Measurements from ENCODE around the gene OARD1. TPM values are rescaled to one million over a fixed set of nuclear protein-coding genes. Genes with fewer than 3 reads are reported as not detected.

Gene OARD1
- total and polyA plus RNA-seq, 2 donors, result 16.9 to 26.3 TPM

DNA sequence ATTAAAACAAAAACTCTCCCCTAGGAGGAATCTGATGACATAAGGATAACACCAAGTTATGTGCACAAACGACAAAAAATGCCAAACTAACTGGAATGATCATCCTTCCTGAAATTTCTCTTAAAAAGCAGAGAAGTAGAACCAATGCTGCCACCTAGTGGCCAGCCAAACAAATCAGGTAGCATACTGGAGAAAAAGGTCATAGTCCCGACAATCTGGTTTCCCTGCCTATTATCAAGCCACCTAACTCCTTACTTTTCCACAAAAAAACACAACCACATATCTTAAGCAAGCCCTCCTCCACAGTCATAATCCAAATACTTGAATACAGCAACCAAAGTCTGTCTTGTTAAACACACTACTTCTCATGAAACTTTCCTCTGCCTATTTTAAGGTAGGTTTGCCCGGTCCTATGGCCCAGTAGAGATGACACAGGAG is 5.3 kb downstream of the OARD1 start:
- Histone ChIP-seq H3K4me1 (ENCODE audit: insufficient read depth) (no peaks in the 10 kb centered on the region), H3K36me3 (ENCODE audit: insufficient read depth) (peaks cover 5% of the 10 kb centered on the region)

DNA sequence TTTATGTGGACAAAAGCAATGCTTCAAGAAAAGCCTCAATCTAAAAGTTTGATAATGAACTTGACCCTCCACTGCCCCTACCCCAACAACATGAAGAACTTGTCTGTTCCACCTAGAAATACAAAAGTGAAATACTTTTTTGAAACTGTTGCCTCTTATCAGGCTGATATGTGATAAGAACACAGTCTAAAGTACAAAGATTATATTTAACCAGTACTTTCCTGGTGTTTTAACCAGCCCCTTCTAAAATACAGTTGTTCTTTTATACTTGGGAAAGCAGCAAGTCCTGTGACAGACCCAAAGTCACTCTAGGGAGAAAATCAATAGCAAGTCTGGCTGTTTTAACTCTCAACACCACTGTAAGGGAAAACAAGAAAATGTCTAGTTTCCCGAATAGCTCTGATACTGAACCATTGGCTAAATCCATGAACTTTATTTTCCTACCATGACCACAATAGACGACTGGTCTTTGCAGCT is 6.6 kb downstream of the OARD1 start:
- H3K27ac ChIP-seq (ENCODE audit: low read depth), result no peak overlapping the region
- H3K36me3 ChIP-seq (ENCODE audit: insufficient read depth), result peaks cover 5% of the 10 kb centered on the region
- DNase-seq (ENCODE audit: extremely low spot score), result no peak
- 91% methylated on average over 2 of the region's 2 CpGs for WGBS
- no peak overlapping the region for H3K4me3 ChIP-seq (ENCODE audit: low read depth, low read length)
- H3K4me1 ChIP-seq (ENCODE audit: insufficient read depth), result no peaks in the 10 kb centered on the region

More for the DNA sequence above, 5.3 kb downstream of the OARD1 start:
- 28% methylated on average over 3 of the region's 3 CpGs for WGBS
- H3K27ac ChIP-seq (ENCODE audit: low read depth), result no peak overlapping the region
- no peak overlapping the region for H3K4me3 ChIP-seq (ENCODE audit: low read depth, low read length)
- DNase-seq (ENCODE audit: extremely low spot score), result no peak

DNA sequence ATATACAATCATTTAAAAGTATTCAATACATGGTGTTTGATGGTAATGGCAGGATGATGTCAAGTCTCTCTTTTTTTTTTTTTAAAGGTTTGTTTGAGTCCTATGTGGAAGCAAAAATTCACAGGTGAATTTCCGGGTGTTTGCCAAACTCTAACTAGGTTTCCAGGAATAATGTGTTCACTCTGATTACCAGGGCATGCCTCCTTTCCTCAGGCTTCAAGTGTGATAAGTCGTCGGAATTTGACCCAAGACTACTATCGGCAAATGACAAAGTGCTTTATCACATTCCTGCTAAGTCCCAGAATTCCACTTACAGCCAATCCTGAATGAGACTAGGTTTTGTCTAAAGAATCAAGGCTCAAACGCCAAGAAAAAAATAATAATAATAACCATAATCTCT is 7.3 kb downstream of the OARD1 start:
- Histone ChIP-seq H3K27ac (ENCODE audit: low read depth) (no peak overlapping the region), H3K36me3 (ENCODE audit: insufficient read depth) (peaks cover 5% of the 10 kb centered on the region), H3K4me1 (ENCODE audit: insufficient read depth) (no peaks in the 10 kb centered on the region), H3K4me3 (ENCODE audit: low read depth, low read length) (no peak overlapping the region)
- DNase-seq (ENCODE audit: extremely low spot score), result no peak
- 70% methylated on average over 5 of the region's 5 CpGs for WGBS

DNA sequence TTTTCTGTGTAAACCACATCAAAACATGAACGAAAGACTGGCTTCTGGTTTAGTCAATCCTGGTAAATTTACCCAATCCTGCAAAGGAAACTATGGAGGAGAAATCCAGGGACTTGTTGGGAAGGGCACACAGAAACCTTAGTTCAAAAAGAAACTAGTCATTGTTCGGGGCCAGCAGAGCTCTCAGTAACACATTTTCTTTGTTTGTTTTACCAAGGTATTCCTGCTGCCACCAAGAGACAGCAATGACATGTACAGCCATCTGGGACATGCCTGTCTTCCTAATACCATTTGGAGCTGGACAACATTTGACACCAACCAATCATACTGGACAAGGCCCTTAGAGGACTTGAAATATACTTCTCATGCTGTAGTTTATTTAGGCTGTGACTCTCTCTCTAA is 8.3 kb downstream of the OARD1 start:
- Histone ChIP-seq H3K36me3 (ENCODE audit: insufficient read depth) (peaks cover 2% of the 10 kb centered on the region), H3K4me1 (ENCODE audit: insufficient read depth) (no peaks in the 10 kb centered on the region), H3K27ac (ENCODE audit: low read depth) (no peak overlapping the region), H3K4me3 (ENCODE audit: low read depth, low read length) (no peak overlapping the region)
- WGBS, result 82% methylated on average over 2 of the region's 2 CpGs
- no peak for DNase-seq (ENCODE audit: extremely low spot score)

DNA sequence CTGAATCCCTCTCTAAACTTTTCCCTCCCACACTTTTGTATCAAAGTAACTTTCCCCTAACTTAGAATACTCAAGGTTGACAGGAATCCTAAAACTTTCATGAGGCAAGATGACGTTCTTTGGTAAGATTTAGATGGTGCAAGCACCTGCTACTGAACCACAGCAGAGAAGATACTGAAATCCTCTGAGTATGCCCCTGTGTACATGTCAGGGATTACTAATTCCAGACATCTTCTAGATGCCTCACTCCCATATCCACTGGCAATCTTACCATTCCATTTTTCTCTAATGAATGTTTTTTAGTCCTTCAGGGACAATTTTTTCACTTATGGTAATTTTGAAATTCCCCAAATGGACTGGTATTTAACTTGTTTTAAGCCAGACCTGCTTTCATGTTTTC is 10.1 kb downstream of the OARD1 start:
- WGBS, result 78% methylated on average over 1 of the region's 1 CpG
- DNase-seq (ENCODE audit: extremely low spot score), result no peak
- no peak overlapping the region for H3K27ac ChIP-seq (ENCODE audit: low read depth)
- H3K36me3 ChIP-seq (ENCODE audit: insufficient read depth), result peaks cover 2% of the 10 kb centered on the region
- no peaks in the 10 kb centered on the region for H3K4me1 ChIP-seq (ENCODE audit: insufficient read depth)
- H3K4me3 ChIP-seq (ENCODE audit: low read depth, low read length), result no peak overlapping the region

DNA sequence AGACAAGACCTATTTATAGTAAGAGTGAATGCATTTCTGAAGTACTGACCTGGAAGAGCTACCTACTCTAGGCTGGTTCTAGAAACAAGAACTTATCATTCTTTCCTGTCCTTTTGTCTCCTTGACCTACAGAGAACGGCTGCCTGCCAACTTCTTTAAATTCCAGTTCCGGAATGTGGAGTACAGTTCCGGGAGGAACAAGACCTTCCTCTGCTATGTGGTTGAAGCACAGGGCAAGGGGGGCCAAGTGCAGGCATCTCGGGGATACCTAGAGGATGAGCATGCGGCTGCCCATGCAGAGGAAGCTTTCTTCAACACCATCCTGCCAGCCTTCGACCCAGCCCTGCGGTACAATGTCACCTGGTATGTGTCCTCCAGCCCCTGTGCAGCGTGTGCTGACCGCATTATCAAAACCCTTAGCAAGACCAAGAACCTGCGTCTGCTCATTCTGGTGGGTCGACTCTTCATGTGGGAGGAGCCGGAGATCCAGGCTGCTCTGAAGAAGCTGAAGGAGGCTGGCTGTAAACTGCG is 10.9 kb downstream of the OARD1 start:
- no peak for DNase-seq (ENCODE audit: extremely low spot score)
- no peaks in the 10 kb centered on the region for H3K4me1 ChIP-seq (ENCODE audit: insufficient read depth)
- no peak overlapping the region for H3K4me3 ChIP-seq (ENCODE audit: low read depth, low read length)
- peaks cover 2% of the 10 kb centered on the region for H3K36me3 ChIP-seq (ENCODE audit: insufficient read depth)
- H3K27ac ChIP-seq (ENCODE audit: low read depth), result no peak overlapping the region
- WGBS, result 83% methylated on average over 13 of the region's 13 CpGs

DNA sequence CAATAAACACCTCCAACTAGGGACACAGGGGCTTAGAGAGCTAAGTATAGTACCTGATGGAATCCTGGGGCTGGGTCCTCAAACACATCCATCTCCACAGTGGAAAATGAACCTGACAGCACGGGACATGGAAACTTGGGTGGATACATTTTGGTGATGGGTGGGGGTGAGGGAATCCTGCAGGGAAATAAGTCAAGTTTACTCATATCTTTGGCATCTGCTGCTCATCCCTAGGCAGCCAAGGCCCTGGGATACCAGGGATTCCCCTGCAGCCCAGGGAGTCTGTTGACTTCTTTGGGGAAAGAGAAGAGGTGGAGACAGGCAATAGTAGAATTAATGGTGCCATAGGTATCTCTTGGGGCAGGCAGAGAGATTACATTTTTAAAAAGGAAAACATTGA is 12.6 kb downstream of the OARD1 start:
- Histone ChIP-seq H3K4me3 (ENCODE audit: low read depth, low read length) (no peak overlapping the region), H3K4me1 (ENCODE audit: insufficient read depth) (no peaks in the 10 kb centered on the region), H3K36me3 (ENCODE audit: insufficient read depth) (no peaks in the 10 kb centered on the region), H3K27ac (ENCODE audit: low read depth) (no peak overlapping the region)
- WGBS, result 40% methylated on average over 1 of the region's 1 CpG
- no peak for DNase-seq (ENCODE audit: extremely low spot score)

DNA sequence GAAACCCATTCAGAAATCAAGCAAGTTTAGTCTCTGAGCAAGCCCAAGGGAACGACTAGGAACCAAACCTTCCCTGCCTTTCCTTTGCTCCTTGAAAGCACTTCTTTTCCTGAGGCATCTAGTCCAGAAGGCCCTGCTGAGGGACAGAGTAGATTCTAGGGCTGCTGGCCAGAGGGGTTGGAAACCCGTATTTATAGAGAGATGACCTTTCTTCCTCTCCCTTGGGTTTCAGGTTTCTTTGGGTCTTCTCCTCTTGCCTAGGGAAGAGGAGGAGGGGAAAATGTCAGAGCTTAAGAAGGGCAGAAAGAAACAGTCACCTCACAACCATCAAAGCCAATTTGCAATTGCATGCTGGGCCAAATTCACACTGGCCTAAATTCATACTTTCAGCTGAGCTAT is 13.4 kb downstream of the OARD1 start:
- no peak overlapping the region for H3K27ac ChIP-seq (ENCODE audit: low read depth)
- H3K4me3 ChIP-seq (ENCODE audit: low read depth, low read length), result no peak overlapping the region
- no peaks in the 10 kb centered on the region for H3K4me1 ChIP-seq (ENCODE audit: insufficient read depth)
- no peaks in the 10 kb centered on the region for H3K36me3 ChIP-seq (ENCODE audit: insufficient read depth)
- DNase-seq (ENCODE audit: extremely low spot score), result no peak
- WGBS, result 69% methylated on average over 2 of the region's 2 CpGs

DNA sequence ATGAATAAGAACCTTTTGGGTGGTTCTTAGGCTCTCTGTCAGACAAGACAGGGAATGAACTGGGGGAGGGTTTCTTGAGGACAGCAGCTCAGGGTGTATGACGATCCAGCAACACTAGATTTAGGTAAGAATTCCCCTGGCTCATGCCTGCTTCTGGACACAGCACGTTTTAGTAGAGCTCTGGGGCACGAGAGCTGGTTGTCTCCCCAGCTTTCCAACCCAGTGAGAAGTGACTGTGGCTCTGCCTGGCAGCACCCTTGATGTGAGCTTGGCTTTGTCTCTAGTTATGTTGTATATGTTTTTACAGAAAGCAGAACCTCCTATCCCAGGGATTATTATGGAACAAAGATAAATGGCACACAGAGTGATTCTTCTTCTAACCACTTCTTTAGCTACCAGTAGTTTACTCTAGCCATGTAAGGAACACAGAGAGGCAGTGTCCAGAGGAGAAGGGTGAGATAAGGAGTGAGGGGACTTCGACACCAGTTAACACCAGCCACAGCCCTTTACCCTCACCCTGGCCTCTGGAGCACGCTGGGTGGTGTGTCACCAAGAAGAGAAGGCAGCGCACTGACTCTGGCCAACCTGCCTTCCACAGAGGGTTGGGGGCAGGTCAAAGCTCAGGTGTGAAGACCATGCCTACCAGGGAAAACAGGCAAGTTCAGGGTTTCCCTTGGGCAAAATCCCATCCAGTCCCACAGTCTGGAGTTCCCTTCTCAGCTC is 15.2 kb downstream of the OARD1 start:
- no peak overlapping the region for H3K27ac ChIP-seq (ENCODE audit: low read depth)
- no peaks in the 10 kb centered on the region for H3K36me3 ChIP-seq (ENCODE audit: insufficient read depth)
- no peak for DNase-seq (ENCODE audit: extremely low spot score)
- H3K4me3 ChIP-seq (ENCODE audit: low read depth, low read length), result no peak overlapping the region
- H3K4me1 ChIP-seq (ENCODE audit: insufficient read depth), result no peaks in the 10 kb centered on the region
- 62% methylated on average over 6 of the region's 6 CpGs for WGBS

DNA sequence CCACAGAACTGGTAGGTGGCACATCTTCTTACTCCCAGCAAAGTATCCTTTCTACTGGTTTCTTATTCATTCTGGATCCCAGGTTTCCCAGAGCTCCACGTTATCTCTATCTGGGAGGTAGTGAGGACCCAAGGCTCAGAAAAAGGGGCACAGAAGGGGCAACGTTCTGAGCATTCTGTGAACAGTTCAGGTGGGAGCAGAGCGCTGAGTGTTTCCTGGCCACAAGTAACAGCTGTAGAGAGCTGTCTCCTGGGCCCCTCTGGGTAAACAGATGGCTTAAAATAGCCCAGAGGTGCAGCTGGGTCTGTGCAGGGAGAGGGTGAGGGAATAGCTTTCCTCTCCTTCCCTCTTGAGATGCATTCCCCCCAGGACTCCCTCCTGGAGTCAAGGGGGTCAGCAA is 17.0 kb downstream of the OARD1 start:
- no peak for DNase-seq (ENCODE audit: extremely low spot score)
- H3K36me3 ChIP-seq (ENCODE audit: insufficient read depth), result no peaks in the 10 kb centered on the region
- WGBS, result 25% methylated on average over 3 of the region's 3 CpGs
- H3K4me3 ChIP-seq (ENCODE audit: low read depth, low read length), result no peak overlapping the region
- no peak overlapping the region for H3K27ac ChIP-seq (ENCODE audit: low read depth)
- no peaks in the 10 kb centered on the region for H3K4me1 ChIP-seq (ENCODE audit: insufficient read depth)

DNA sequence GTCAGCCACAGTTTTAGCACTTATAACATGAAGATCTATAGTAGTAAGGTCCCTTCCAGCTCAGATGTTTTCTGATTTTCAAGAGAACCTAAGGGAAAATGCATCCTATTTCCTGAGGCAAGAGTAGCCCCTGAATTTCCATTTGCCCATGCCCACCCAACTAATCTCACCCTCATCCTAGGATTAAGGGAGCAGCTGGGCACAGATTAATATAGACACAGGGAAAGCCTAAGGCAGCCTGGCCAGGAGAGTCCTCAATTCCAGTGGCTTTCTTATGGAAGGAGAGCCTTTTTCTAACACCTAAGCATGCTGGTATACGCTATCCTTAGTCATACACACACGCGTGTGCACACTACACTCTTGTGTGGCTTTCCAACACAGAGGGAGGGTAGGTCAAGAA is 17.6 kb downstream of the OARD1 start:
- 98% methylated on average over 3 of the region's 3 CpGs for WGBS
- H3K4me1 ChIP-seq (ENCODE audit: insufficient read depth), result no peaks in the 10 kb centered on the region
- no peaks in the 10 kb centered on the region for H3K36me3 ChIP-seq (ENCODE audit: insufficient read depth)
- DNase-seq (ENCODE audit: extremely low spot score), result no peak
- no peak overlapping the region for H3K27ac ChIP-seq (ENCODE audit: low read depth)
- H3K4me3 ChIP-seq (ENCODE audit: low read depth, low read length), result no peak overlapping the region

DNA sequence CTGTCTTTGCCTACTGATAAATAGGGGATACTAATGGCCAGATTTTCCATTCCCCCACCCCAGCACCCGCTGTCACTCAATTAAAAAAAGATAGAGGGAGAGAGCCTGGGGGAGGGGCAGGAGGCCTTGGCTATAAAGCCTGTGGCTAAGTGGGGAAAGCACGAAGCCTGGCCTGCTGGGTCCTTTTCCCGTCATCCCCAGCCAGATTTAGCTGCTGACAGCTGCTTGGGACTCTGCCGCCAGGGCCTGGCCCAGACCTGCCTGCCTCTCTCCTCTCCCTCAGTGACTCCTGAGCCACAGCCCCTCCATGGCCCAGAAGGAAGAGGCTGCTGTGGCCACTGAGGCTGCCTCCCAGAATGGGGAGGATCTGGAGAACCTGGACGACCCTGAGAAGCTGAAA is 19.1 kb downstream of the OARD1 start, which contains the start of gene APOBEC2:
Gene APOBEC2 (plus strand): TSS at position 162 of the 400 bp plus-strand sequence. CDS start 146 bp downstream, at position 308.
- Histone ChIP-seq H3K4me3 (ENCODE audit: low read depth, low read length) (no peak within 1 kb of the TSS), H3K36me3 (ENCODE audit: insufficient read depth) (no peaks in the 10 kb centered on the region), H3K4me1 (ENCODE audit: insufficient read depth) (no peaks in the 10 kb centered on the region), H3K27ac (ENCODE audit: low read depth) (no peak within 1 kb of the TSS)
- no peak for DNase-seq (ENCODE audit: extremely low spot score)
- WGBS, result 42% methylated on average over 5 of the region's 5 CpGs

DNA sequence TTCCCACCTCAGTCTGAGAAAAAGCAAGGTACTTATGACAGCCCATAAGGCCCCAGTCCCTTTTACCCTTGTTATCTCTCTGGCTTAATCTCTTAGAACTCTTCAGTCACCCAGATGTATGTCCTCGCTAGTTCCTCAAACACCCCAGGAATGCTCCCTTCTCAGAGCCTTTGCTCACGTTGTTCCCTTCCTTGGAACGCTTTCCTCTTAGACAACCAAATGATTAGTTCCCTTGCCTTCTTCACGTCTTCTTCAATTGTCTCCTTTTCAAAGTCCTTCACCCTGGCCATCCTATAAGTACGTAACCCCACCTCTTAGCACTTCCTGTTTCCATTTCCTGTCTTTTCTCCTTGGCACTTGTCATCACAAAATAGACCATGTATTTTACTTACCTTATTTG is 20.3 kb downstream of the OARD1 start:
- Histone ChIP-seq H3K36me3 (ENCODE audit: insufficient read depth) (no peaks in the 10 kb centered on the region), H3K4me3 (ENCODE audit: low read depth, low read length) (no peak overlapping the region), H3K27ac (ENCODE audit: low read depth) (no peak overlapping the region), H3K4me1 (ENCODE audit: insufficient read depth) (no peaks in the 10 kb centered on the region)
- no peak for DNase-seq (ENCODE audit: extremely low spot score)
- WGBS, result 78% methylated on average over 5 of the region's 5 CpGs

DNA sequence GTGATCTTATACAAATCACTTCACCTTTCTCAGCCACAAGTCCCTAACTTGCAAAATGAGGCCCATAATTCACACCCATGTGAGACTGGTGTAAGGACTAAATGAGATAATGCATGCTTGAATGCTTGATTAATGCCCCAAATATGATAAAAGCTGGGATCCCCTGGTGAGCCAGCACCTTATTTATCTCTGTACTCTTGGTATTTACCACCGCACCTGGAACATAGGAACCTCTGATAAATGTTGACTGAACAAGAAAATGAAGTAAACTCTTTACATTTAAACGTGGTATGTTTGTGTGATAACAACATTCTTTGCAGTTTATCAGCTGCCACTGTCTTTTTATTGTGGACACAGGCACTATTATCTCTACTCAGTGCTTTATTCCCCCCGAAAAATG is 21.6 kb downstream of the OARD1 start:
- no peak for DNase-seq (ENCODE audit: extremely low spot score)
- Histone ChIP-seq H3K4me3 (ENCODE audit: low read depth, low read length) (no peak overlapping the region), H3K4me1 (ENCODE audit: insufficient read depth) (no peaks in the 10 kb centered on the region), H3K27ac (ENCODE audit: low read depth) (no peak overlapping the region), H3K36me3 (ENCODE audit: insufficient read depth) (no peaks in the 10 kb centered on the region)
- 67% methylated on average over 3 of the region's 3 CpGs for WGBS

Measured in urinary bladder (tissue), 4 donors.